Measurements from ENCODE around the gene PPP3R1. TPM values are rescaled to one million over a fixed set of nuclear protein-coding genes. Genes with fewer than 3 reads are reported as not detected.

The PPP3R1 gene
- total and polyA plus RNA-seq, 2 of the 4 experiments (the other 2 are of a cell fraction): 9.1 to 17.3 TPM

DNA sequence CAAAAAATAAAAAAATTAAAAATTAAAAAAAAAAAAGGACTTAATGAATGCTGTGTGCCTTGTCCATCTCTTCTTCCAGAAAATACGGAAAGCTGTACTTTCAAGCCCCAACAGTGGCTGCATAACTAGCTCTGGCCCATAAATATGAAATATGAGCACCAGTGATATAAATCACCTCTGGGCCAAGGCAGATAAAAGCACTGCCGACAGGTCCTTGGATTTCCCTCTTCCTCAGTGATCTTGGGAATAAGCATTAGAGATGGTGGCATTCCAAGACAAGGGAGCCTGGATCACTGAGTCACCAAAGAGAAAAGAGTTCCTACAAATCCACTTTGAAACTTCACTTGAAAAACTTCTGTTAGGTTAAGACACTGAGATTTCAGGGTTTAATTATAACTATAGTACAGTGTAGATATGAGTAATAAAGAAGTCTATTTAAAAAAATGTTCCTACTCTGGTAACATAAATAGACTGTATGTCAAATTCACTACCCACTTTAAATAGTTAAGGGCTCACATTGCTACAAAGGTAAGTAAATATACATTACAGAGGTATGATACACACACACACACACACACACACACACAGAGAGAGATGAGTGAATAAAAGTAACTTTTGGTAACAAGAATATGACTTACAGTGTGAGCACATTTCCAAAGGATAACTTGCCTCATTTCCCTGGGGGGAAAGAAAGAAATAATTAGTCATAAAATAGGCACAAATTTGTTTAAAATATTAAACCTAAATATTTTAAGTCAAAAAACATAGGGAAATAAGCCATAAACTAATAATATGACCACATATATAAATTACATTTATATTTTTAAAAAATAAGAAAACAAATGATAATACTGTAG is 35.6 kb downstream of the PPP3R1 start:
- no peak overlapping the region for H3K9ac ChIP-seq (ENCODE audit: low read depth, low read length)
- no peak overlapping the region for H4K91ac ChIP-seq (ENCODE audit: insufficient read depth, low read depth, low read length)
- H3K4me1 ChIP-seq (ENCODE audit: control insufficient read depth, insufficient read depth, low read length): peaks cover 12% of the 10 kb centered on the region
- DNase-seq: peak; percentile 57
- no peak overlapping the region for H3K56ac ChIP-seq (ENCODE audit: extremely low read depth, insufficient read depth, low read length)
- no TSS peak for BruUV-seq (replicated peaks)
- H4K8ac ChIP-seq (ENCODE audit: low read depth in 2 of 2, low read length in 2 of 2): no peak overlapping the region
- H2AK5ac ChIP-seq (ENCODE audit: low read depth, low read length): no peak overlapping the region
- H3K4me3 ChIP-seq (ENCODE audit: insufficient read depth, low read depth, low read length): no peak overlapping the region
- no peak overlapping the region for H3K23ac ChIP-seq (ENCODE audit: low read depth, low read length)
- peak overlapping the region; percentile 8; the same call in 1 of the 2 replicates for H4K5ac ChIP-seq (ENCODE audit: low read depth, low read length)
- no peak overlapping the region for H3K14ac ChIP-seq (replicated peaks; ENCODE audit: low read depth, low read length)
- H2AK9ac ChIP-seq (replicated peaks; ENCODE audit: low read depth, low read length, poor library complexity): no peak overlapping the region
- WGBS, 2 experiments (ENCODE audit: extremely low coverage in 2 of 2, insufficient read length in 1 of 2): no CpG with 5 or more reads among the region's 2 CpGs
- peaks cover 6% of the 10 kb centered on the region; the same call in 1 of the 2 replicates for H3K9me1 ChIP-seq (ENCODE audit: insufficient read depth, low read length)
- no peaks in the 10 kb centered on the region for H3K27me3 ChIP-seq (ENCODE audit: control insufficient read depth, insufficient read depth, low read length)
- H2BK20ac ChIP-seq (ENCODE audit: low read depth, low read length): no peak overlapping the region
- no peak overlapping the region for H2BK15ac ChIP-seq (ENCODE audit: low read depth, low read length)
- peak overlapping the region; percentile 39; the same call in 1 of the 2 replicates for H3K4me2 ChIP-seq (ENCODE audit: low read depth, low read length)
- ChIA-PET POLR2A (ENCODE audit: unreplicated experiment) (no interaction called here), CTCF (interaction anchor here (0.9 to 1.7 kb wide), 2 partner anchors 9 to 34 kb away, joined by 3 read pairs; no protein-coding TSS in a partner anchor)
- dilution Hi-C loops (cut with HindIII; ENCODE audit: low sequenced_read_pairs, unreplicated experiment): no loop called here
- H4K20me1 ChIP-seq (ENCODE audit: insufficient read depth, low read length): peaks cover 70% of the 10 kb centered on the region
- TF ChIP-seq RFX5 (IDR thresholded peaks at IDR 0.05; ENCODE audit: low read depth, low read length) (no peak), RAD21 (IDR thresholded peaks at IDR 0.05; ENCODE audit: low read length) (no peak), CEBPB (IDR thresholded peaks at IDR 0.05; ENCODE audit: low read depth, low read length) (no peak), USF2 (IDR thresholded peaks at IDR 0.05; ENCODE audit: low read depth, low read length) (no peak)
- H3K4ac ChIP-seq (ENCODE audit: low read depth, low read length): no peak overlapping the region
- in situ Hi-C loops (cut with MboI; ENCODE audit: low sequenced_read_pairs): no loop called here
- peak overlapping the region; percentile 55 for H2BK5ac ChIP-seq (ENCODE audit: low read depth, low read length, poor library complexity, severe bottlenecking)
- no peak overlapping the region for H2BK120ac ChIP-seq (ENCODE audit: low read depth, low read length)
- H3K79me1 ChIP-seq (ENCODE audit: low read depth in 1 of 2, low read length in 2 of 2): peaks cover 18 to 68% of the 10 kb centered on the region in 2 experiments
- H2AFZ ChIP-seq (replicated peaks; ENCODE audit: low read length, poor library complexity): no peak overlapping the region
- ATAC-seq (ENCODE audit: low read depth): peak; percentile 71
- peak overlapping the region; percentile 52; the same call in 1 of the 2 replicates for H3K27ac ChIP-seq (ENCODE audit: insufficient read depth, low read length)
- peaks cover 2% of the 10 kb centered on the region; the same call in 1 of the 2 replicates for H3K9me3 ChIP-seq (ENCODE audit: control insufficient read depth, insufficient read depth, low read length)
- H3K36me3 ChIP-seq (ENCODE audit: control insufficient read depth, insufficient read depth, low read length): peaks cover 9% of the 10 kb centered on the region
- no peak overlapping the region for H3K18ac ChIP-seq (ENCODE audit: low read depth, low read length)
- intact Hi-C loops (cut with micrococcal nuclease): no loop called here
